HG02943 (cell line): ENCODE data around the gene SF3B4.
"Not testable (repeated sequence)": the region's sequence is repeated elsewhere in the genome, so short reads cannot be mapped to it uniquely, and the experiment has no call there.

Source experiments
- ATAC-seq: cut with Tn5 transposase; IDR thresholded peaks from one replicate; pipeline ENCODE4 v1.9.1; 2021; ENCODE audit warnings: mild to moderate bottlenecking, low read depth, moderate library complexity; ENCODE audit not compliant: unreplicated experiment

Gene SF3B4

DNA sequence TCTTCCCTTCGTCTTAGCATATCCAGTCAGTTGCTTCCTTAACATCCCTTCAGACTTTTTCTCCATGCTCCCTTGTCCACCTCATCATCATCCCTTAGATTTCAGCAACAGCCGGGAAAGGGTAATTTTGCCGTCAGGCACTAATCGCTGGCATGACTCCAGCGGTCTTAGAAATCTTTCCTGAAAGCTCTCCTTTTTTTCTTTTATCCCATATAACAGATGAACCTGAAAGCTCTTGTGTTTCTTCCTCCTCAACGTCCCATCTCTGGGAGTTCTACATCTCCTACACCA is 38.7 kb downstream of the SF3B4 start:
- ATAC-seq: no peak

DNA sequence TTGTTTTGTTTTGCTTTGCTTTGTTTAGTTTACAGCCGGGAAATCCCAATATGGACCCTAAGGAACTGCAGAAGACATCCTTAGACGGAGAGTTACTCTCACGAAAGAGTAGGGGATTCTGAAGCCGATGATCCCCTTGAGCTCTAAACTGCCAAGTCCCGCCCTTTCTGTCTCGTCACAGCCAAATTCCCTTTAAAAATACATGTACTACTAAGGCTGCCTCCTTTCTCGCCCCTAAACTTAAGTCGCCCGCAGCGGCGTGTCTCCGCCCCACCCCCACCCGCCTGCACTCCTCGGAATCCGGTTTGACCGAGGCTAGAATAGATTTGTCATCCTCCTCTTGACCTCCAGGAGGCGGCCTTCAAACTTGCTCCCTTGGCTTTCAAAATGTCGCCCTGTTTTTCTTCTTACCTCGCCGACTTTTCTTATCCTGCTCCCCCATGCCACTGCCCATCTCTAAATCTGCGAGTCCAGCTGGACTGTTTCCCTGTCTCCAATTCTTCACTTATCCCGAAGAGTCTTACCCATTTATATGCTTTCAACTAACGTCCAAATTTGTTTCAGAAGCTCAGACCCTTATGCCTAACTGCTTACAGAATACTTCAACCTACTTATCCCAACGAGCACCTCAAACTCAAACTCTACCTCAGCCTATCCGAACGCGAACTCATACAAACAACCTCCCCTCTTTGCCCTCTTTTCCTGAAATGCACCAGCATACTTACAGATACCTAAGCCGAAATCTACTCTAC is 39.2 kb downstream of the SF3B4 start:
- ATAC-seq: peak; percentile 21

DNA sequence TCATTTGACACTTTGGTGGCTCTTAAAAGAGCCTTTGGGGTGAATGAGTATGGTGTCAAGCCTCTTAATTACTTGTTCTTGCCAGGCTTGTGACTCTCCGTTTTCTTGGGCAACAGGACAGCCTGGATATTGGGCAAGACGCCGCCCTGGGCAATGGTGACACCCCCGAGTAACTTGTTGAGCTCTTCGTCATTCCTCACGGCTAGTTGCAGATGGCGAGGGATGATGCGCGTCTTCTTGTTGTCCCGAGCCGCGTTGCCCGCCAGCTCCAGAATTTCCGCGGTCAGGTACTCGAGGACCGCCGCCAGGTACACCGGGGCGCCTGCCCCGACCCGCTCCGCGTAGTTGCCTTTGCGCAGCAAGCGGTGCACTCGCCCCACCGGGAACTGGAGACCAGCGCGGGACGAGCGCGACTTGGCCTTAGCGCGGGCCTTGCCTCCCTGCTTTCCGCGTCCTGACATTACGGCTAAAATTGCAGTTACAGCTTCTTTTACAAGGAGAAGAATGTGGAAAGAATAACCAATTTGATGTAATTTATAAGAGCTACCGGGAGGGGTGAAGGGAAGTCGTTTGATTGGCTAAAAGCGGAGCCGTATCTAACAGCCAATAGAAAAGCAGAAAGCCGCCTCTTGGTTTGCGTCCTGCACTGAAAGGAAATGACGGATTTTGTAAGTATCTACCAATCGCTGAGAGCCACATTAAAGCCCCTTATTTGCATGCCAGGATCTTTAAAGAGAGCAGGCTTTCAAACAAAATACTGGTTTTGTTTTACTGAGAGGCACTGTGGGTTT is 40.0 kb downstream of the SF3B4 start:
- ATAC-seq: peak; percentile 40

GRCh38 chr1:149887196-149887455 is 40.5 kb downstream of the SF3B4 start:
- not testable (repeated sequence) for ATAC-seq

DNA sequence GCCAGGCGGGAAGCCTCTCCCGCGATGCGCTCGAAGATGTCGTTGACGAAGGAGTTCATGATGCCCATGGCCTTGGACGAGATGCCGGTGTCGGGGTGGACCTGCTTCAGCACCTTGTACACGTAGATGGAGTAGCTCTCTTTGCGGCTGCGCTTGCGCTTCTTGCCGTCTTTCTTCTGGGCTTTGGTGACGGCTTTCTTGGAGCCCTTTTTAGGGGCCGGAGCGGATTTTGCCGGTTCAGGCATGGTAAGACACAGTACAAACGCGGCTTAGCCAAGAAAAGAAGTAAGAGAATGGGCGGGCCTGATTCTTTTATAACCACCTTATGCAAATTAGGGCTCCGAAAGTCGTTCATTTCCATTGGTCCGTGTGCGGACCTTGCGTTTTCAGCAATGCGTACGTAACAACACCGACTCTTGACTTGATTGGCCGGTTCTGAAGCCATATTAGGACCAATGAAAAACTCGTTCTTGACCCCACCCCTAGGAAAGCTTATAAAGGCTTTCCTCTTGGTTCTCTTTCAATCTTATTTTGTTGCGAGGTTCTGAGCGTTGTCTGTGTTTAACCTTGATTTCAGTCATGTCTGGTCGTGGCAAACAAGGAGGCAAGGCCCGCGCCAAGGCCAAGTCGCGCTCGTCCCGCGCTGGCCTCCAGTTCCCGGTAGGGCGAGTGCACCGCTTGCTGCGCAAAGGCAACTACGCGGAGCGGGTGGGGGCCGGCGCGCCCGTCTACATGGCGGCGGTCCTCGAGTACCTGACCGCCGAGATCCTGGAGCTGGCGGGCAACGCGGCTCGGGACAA is 41.0 kb downstream of the SF3B4 start:
- peak; percentile 53 for ATAC-seq

- not testable (repeated sequence) for ATAC-seq
Observed at GRCh38 chr1:149886121-149886395, 41.5 kb downstream of the SF3B4 start.

- ATAC-seq: no peak
Observed at GRCh38 chr1:149885339-149886120, 42.1 kb downstream of the SF3B4 start.

DNA sequence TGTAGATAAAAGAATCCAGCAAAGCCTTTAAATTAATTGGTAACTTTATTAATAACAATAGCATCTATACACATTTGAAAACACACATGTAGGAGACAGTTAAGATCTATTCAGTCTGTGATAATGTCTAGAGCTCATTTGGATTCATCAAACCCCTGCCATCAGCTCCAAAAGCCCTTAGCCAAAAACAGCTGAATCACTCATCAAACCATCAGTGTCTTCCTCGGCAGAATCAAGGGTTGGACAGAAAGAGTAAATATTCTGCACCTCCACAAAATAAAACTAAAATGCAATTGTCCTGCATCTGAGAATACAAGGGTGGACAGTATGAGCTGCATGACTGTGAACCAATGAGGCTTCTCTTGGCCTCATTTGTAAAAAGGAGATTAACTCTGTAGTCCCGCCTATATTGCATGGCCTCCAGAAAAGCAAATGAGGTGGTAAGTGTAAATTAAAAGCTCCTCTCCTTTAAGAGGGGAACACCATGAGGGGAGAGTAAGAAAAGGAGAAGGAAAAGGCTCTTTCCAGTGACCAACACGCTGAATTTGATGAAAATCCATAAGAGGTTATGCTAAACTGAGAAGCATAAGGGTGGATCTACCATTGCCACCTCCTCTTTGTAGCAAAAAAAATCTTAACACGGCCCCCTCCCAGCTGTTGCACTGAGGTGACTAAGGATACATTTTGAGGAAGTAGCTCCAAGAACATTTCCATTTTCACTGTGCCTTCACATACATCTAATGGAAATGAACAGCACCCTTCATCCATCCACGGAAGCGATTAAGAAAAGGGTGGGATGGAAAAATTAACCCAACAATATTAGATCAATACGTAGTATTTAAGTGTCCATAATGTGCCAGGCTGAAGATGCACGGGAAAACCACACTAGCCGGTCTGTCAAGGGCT is 42.9 kb downstream of the SF3B4 start:
- no peak for ATAC-seq

DNA sequence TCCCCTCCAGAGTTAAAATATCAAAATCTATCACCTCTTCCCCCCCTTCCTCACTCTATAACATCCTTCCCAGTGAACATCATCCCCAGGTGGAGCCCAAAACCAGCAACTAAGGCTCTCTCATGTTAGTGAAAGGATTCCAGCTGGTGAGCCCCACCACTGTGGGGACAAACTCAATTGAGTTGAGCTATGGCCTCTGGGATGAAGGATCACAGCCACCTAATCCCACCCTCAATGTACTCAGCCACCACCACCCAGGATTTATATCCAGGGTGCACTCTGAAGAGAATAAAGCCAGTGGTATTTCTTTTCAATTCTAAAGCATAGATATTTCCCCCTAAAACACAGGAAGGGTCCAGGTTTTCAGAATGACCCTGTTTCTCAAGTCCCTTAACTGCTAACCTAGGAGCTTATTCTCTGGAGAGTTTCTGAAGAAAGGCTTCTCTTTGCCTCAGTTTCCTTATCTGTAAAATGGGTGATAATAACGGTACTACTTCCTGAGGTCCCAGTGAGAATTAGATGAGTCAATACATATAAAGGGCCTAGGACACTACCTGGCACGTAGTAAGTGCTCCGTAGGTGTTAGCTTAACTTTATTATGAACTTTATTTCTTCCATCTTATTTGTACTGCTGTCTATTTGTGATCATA is 43.9 kb downstream of the SF3B4 start:
- ATAC-seq: no peak

GRCh38 chr1:149881876-149882275 is 45.7 kb downstream of the SF3B4 start:
- ATAC-seq: no peak

GRCh38 chr1:149879556-149879955 is 48.0 kb downstream of the SF3B4 start:
- no peak for ATAC-seq

- no peak for ATAC-seq
Observed at GRCh38 chr1:149877211-149877946, 50.2 kb downstream of the SF3B4 start.
